Endothelial cell of umbilical vein (primary cell): ENCODE data around the gene SLC6A19. TPM values are rescaled to one million over a fixed set of nuclear protein-coding genes. Genes with fewer than 3 reads are reported as not detected.

Source experiments
- BruUV-seq: library from RNA; stranded (reverse); fragments of 400-500 nt; replicated peaks from 2 replicates; lab custom pipeline; 2021; lab: Mats Ljungman, UMichigan
- CTCF ChIA-PET: fragments of 300-600, 350-600 bp; sonication (Branson Sonifier 250); formaldehyde crosslinking; loops from one replicate; lab custom pipeline; 2021; ENCODE audit warnings: antibody characterized with exemption, inconsistent platforms; lab: Charles Lee
- POLR2A ChIA-PET: fragments of 300-600, 350-600 bp; sonication (Branson Sonifier 250); formaldehyde crosslinking; loops from one replicate; lab custom pipeline; 2021; ENCODE audit warnings: antibody characterized with exemption, inconsistent platforms; lab: Charles Lee
- DNase-seq: peaks from one replicate; pipeline ENCODE4 v3.0.0-alpha.2; 2011; ENCODE audit warnings: low read depth, low spot score
- FAIRE-seq: peaks from 2 replicates; lab custom pipeline; 2011; peaks lifted over from hg19 to GRCh38; lab: Jason Lieb, UNC
- H2AFZ ChIP-seq: 2 replicates; pipeline ENCODE4 v1.6.0; 2012; ENCODE audit warnings: low read depth, low read length, control low read depth, inconsistent platforms
- H3K27ac ChIP-seq: 2 replicates; pipeline ENCODE4 v1.5.1; 2011; ENCODE audit warnings: low read depth, mild to moderate bottlenecking, control low read depth, low read length, moderate library complexity; ENCODE audit not compliant: insufficient read depth
- H3K27me3 ChIP-seq, 2 experiments: 2 replicates each; pipeline versions ENCODE4 v1.6.0 to v1.6.1; 2011; ENCODE audit warnings: low read length in 2 of 2, mixed read lengths in 1 of 2; ENCODE audit not compliant: control insufficient read depth in 2 of 2, insufficient read depth in 2 of 2
- H3K36me3 ChIP-seq, 2 experiments: 2 replicates in 1 of 2; 3 replicates in 1 of 2; pipeline ENCODE4 v1.5.1; 2011; ENCODE audit warnings: low read length in 2 of 2, mild to moderate bottlenecking in 1 of 2, moderate library complexity in 1 of 2; ENCODE audit not compliant: control insufficient read depth in 2 of 2, insufficient read depth in 2 of 2; ENCODE audit errors: extremely low read depth in 1 of 2
- H3K4me1 ChIP-seq: 3 replicates; pipeline ENCODE4 v1.5.1; 2011; ENCODE audit warnings: mild to moderate bottlenecking, low read length; ENCODE audit not compliant: control insufficient read depth, insufficient read depth; ENCODE audit errors: extremely low read depth
- H3K4me2 ChIP-seq: 2 replicates; pipeline ENCODE4 v1.6.1; 2011; ENCODE audit warnings: low read length, control low read depth, mixed read lengths; ENCODE audit not compliant: insufficient read depth
- H3K4me3 ChIP-seq, 3 experiments: fragments of 200-600 bp in 1 of 3; sonication (generic), shearing (Covaris generic) in 1 of 3; replicated peaks in 1 of 3; 2 replicates each; pipeline ENCODE4 v1.5.1; 2011 to 2016; ENCODE audit warnings: control low read depth in 3 of 3, low read length in 3 of 3, mild to moderate bottlenecking in 2 of 3, inconsistent platforms in 1 of 3, low read depth in 1 of 3, moderate library complexity in 1 of 3; ENCODE audit not compliant: insufficient read depth in 1 of 3
- H3K79me2 ChIP-seq: 2 replicates; pipeline ENCODE4 v1.6.0; 2012; ENCODE audit warnings: low read length, inconsistent platforms; ENCODE audit not compliant: control insufficient read depth, insufficient read depth
- H3K9ac ChIP-seq: replicated peaks from 2 replicates; pipeline ENCODE3; 2011; ENCODE audit warnings: low read length, control low read depth; ENCODE audit not compliant: insufficient read depth; ENCODE audit errors: extremely low read depth
- H3K9me1 ChIP-seq: replicated peaks from 3 replicates; pipeline ENCODE4 v1.6.0; 2011; ENCODE audit warnings: mild to moderate bottlenecking, low read length; ENCODE audit not compliant: control insufficient read depth, insufficient read depth; ENCODE audit errors: extremely low read depth
- H3K9me3 ChIP-seq: replicated peaks from 2 replicates; pipeline ENCODE4 v1.5.1; 2012; ENCODE audit warnings: low read length, inconsistent platforms; ENCODE audit not compliant: control insufficient read depth, insufficient read depth
- H4K20me1 ChIP-seq: replicated peaks from 2 replicates; pipeline ENCODE3; 2011; ENCODE audit warnings: mild to moderate bottlenecking, low read length; ENCODE audit not compliant: control insufficient read depth, insufficient read depth; ENCODE audit errors: extremely low read depth
- CTCF ChIP-seq, 2 donors: IDR thresholded peaks; 1 replicate in 1 of 2; 2 replicates in 1 of 2; pipeline ENCODE4 v1.5.1; 2011; ENCODE audit warnings: low read length in 2 of 2, mild to moderate bottlenecking in 2 of 2, moderate library complexity in 2 of 2, control low read depth in 1 of 2, inconsistent platforms in 1 of 2, low read depth in 1 of 2; ENCODE audit not compliant: insufficient read depth in 1 of 2; ENCODE audit errors: extremely low read depth in 1 of 2
- EZH2 ChIP-seq: IDR thresholded peaks from 2 replicates; pipeline ENCODE4 v1.6.1; 2012; ENCODE audit warnings: borderline replicate concordance, low read depth, mild to moderate bottlenecking, moderate library complexity, low read length, inconsistent platforms; ENCODE audit not compliant: severe bottlenecking
- FOS ChIP-seq: IDR thresholded peaks from 2 replicates; pipeline ENCODE4 v1.6.1; 2011; ENCODE audit warnings: mild to moderate bottlenecking, low read length, moderate library complexity, borderline replicate concordance; ENCODE audit not compliant: insufficient read depth
- POLR2AphosphoS5 ChIP-seq: IDR thresholded peaks from 2 replicates; pipeline ENCODE4 v1.6.1; 2012; ENCODE audit warnings: low read depth, mild to moderate bottlenecking, control low read depth, low read length, moderate library complexity; ENCODE audit not compliant: insufficient read depth
- dilution Hi-C: fragments of 300-500 bp; cut with MboI; formaldehyde crosslinking; loops from one replicate; pipeline ENCODE4 v1.15.0; 2019; ENCODE audit warnings: low sequenced_read_pairs; ENCODE audit not compliant: extremely low pct_ligation_motif_present
- intact Hi-C: fragments of 100-400 bp; cut with micrococcal nuclease; formaldehyde crosslinking; loops from one replicate; pipeline ENCODE4 v1.10.0; 2022
- polyA plus RNA-seq, 4 experiments: library from polyadenylated mRNA; depleted of rRNA in 3 of 4; stranded (reverse) in 3 of 4; unstranded in 1 of 4; fragments of >200 nt; gene quantifications; 2 replicates each; pipeline versions ENCODE4 v1.2.1 to v1.2.3, GENCODE V29; 2011 to 2012; ENCODE audit warnings: missing spikeins in 1 of 4
- total RNA-seq: library from RNA; stranded (reverse); gene quantifications from 2 replicates; pipeline ENCODE4 v1.2.3, GENCODE V29; 2021

Gene SLC6A19
- total and polyA plus RNA-seq, 2 donors (not counting 3 experiments of a cell fraction or from before 2014, with no cell fraction given): not detected

- dilution Hi-C loops: no loop called here
These were observed 50.5 kb downstream of the SLC6A19 start for GRCh38 chr5:1251678-1252580.

More at GRCh38 chr5:1251678-1252580, 50.5 kb downstream of the SLC6A19 start:
- no peaks in the 10 kb centered on the region for H4K20me1 ChIP-seq
- no TSS peak for BruUV-seq
- no peak overlapping the region for H3K27ac ChIP-seq
- intact Hi-C loops: no loop called here
- FAIRE-seq: no peak
- ChIA-PET CTCF (no interaction called here), POLR2A (no interaction called here)
- no peak overlapping the region for H3K4me3 ChIP-seq
- peaks cover 3% of the 10 kb centered on the region for H3K4me1 ChIP-seq
- no peaks in the 10 kb centered on the region for H3K36me3 ChIP-seq
- H3K9ac ChIP-seq: no peak overlapping the region
- no peaks in the 10 kb centered on the region for H3K79me2 ChIP-seq
- TF ChIP-seq POLR2AphosphoS5 (no peak), CTCF (IDR thresholded peaks at IDR 0.05; ENCODE audit: extremely low read depth in 1 of 2, insufficient read depth in 1 of 2, low read depth in 1 of 2, low read length in 2 of 2) (no peak), EZH2 (no peak), FOS (no peak)
- no peak overlapping the region for H2AFZ ChIP-seq
- H3K9me3 ChIP-seq: no peaks in the 10 kb centered on the region
- H3K4me2 ChIP-seq: no peak overlapping the region
- DNase-seq: no peak
- H3K27me3 ChIP-seq: no peaks in the 10 kb centered on the region
- no peaks in the 10 kb centered on the region for H3K9me1 ChIP-seq
